GM18951 (cell line): ENCODE results near the gene ARHGAP42.

Source experiments
- POLR2A ChIP-seq: IDR thresholded peaks from 4 replicates; pipeline ENCODE4 v1.6.1; 2011; ENCODE audit warnings: mild to moderate bottlenecking; ENCODE audit not compliant: insufficient read length, insufficient read depth; ENCODE audit errors: extremely low read depth
- in situ Hi-C: fragments of 300-500 bp; cut with MboI; formaldehyde crosslinking; loops from one replicate; pipeline ENCODE4 v1.12.0; 2022; ENCODE audit warnings: low sequenced_read_pairs, mixed read lengths, inconsistent platforms; ENCODE audit not compliant: unreplicated experiment

The ARHGAP42 gene

GRCh38 chr11:100691896-100692653 lies 5.0 kb downstream of the ARHGAP42 start:
- no peak for TF ChIP-seq POLR2A
- in situ Hi-C loops: no loop called here

- TF ChIP-seq POLR2A: no peak
- in situ Hi-C loops: no loop called here
These were observed 8.8 kb downstream of the ARHGAP42 start for GRCh38 chr11:100695911-100696310.

GRCh38 chr11:100703139-100703538 lies 16.1 kb downstream of the ARHGAP42 start:
- in situ Hi-C loops: no loop called here
- TF ChIP-seq POLR2A: no peak

- no peak for TF ChIP-seq POLR2A
- in situ Hi-C loops: no loop called here
These were observed 16.9 kb downstream of the ARHGAP42 start for GRCh38 chr11:100703801-100704575.

GRCh38 chr11:100705447-100705846 lies 18.4 kb downstream of the ARHGAP42 start:
- no peak for TF ChIP-seq POLR2A
- in situ Hi-C loops: no loop called here

GRCh38 chr11:100706179-100706578 lies 19.1 kb downstream of the ARHGAP42 start:
- in situ Hi-C loops: no loop called here
- TF ChIP-seq POLR2A: no peak

GRCh38 chr11:100709233-100709957 lies 22.3 kb downstream of the ARHGAP42 start:
- in situ Hi-C loops: no loop called here
- no peak for TF ChIP-seq POLR2A

GRCh38 chr11:100711984-100712383 lies 24.9 kb downstream of the ARHGAP42 start:
- no peak for TF ChIP-seq POLR2A
- in situ Hi-C loops: no loop called here

GRCh38 chr11:100712583-100712982 lies 25.5 kb downstream of the ARHGAP42 start:
- TF ChIP-seq POLR2A: no peak
- in situ Hi-C loops: no loop called here

GRCh38 chr11:100715165-100715761 lies 28.2 kb downstream of the ARHGAP42 start:
- no peak for TF ChIP-seq POLR2A
- in situ Hi-C loops: no loop called here

- in situ Hi-C loops: no loop called here
- TF ChIP-seq POLR2A: no peak
These were observed 29.8 kb downstream of the ARHGAP42 start for GRCh38 chr11:100716838-100717237.

GRCh38 chr11:100719362-100719761 lies 32.3 kb downstream of the ARHGAP42 start:
- in situ Hi-C loops: no loop called here

GRCh38 chr11:100719809-100720221 lies 32.7 kb downstream of the ARHGAP42 start:
- no peak for TF ChIP-seq POLR2A
- in situ Hi-C loops: no loop called here

More at GRCh38 chr11:100719362-100719761, 32.3 kb downstream of the ARHGAP42 start:
- TF ChIP-seq POLR2A: no peak
